IPS-15b (cell line): ENCODE measurements around the gene HRC.
"Not testable (repeated sequence)": the region's sequence is repeated elsewhere in the genome, so short reads cannot be mapped to it uniquely, and the experiment has no call there.

Experiments
- H3K27me3 ChIP-seq: one replicate; pipeline ENCODE4 v1.6.1; 2013; ENCODE audit warnings: low read length; ENCODE audit not compliant: control insufficient read depth, insufficient read depth
- H3K36me3 ChIP-seq: one replicate; pipeline ENCODE4 v1.6.1; 2013; ENCODE audit warnings: low read length; ENCODE audit not compliant: control insufficient read depth, insufficient read depth
- H3K4me1 ChIP-seq: one replicate; pipeline ENCODE4 v1.6.1; 2013; ENCODE audit warnings: mild to moderate bottlenecking, low read length; ENCODE audit not compliant: control insufficient read depth, insufficient read depth
- H3K4me3 ChIP-seq: one replicate; pipeline ENCODE4 v1.5.1; 2013; ENCODE audit warnings: low read depth, low read length
- H3K9ac ChIP-seq: one replicate; pipeline ENCODE4 v1.6.1; 2013; ENCODE audit warnings: low read depth, mild to moderate bottlenecking, low read length
- H3K9me3 ChIP-seq: one replicate; pipeline ENCODE4 v1.6.1; 2013; ENCODE audit warnings: mild to moderate bottlenecking, low read length; ENCODE audit not compliant: control insufficient read depth, insufficient read depth

The HRC gene

DNA sequence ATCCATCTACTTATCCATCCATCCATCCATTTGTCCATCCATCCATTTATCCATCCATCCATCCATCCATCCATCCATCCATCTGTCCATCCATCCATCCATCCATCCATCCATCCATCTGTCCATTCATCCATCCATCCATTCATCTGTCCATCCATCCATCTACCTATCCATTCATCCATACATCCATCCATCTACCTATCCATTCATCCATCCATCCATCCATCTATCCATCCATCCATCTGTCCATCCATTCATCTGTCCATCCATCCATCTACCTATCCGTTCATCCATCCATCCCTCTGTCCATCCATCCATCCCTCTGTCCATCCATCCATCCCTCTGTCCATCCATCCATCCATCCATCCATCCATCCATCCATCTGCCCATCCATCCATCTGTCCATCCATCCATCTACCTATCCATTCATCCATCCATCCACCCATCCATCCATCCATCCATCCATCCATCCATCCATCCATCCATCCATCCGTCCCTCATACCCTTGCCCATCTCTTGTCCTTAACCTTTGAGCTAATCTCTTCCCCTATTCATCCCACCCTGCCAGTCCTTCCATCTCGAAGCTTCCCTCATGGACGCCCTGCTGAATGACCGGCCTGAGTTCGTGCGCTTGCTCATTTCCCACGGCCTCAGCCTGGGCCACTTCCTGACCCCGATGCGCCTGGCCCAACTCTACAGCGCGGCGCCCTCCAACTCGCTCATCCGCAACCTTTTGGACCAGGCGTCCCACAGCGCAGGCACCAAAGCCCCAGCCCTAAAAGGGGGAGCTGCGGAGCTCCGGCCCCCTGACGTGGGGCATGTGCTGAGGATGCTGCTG is 27.0 kb upstream of the HRC start:
- not testable (repeated sequence) for H3K27me3 ChIP-seq, H3K4me1 ChIP-seq, H3K9ac ChIP-seq, H3K36me3 ChIP-seq, H3K4me3 ChIP-seq, H3K9me3 ChIP-seq

DNA sequence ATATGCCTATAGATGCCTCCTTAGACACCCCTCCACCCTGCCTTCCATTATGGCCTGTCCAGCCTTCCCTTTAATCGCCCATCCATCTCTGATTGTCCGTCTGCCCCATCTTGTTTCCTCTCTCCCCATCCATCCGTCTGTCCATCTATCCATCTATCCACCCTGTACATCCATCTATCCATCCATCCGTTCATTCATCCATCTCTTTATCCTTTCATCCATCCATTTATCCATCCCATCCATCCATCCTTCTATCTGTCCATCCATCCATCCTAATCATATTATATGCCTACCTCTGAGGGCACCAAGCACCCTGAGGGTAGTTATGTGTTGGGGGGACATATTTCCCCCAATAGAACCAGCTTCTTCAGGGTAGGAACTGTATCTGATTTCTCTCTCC is 25.5 kb upstream of the HRC start:
- Histone ChIP-seq H3K9me3 (no peaks in the 10 kb centered on the region), H3K36me3 (no peaks in the 10 kb centered on the region), H3K4me3 (no peak overlapping the region), H3K9ac (no peak overlapping the region), H3K27me3 (no peaks in the 10 kb centered on the region), H3K4me1 (peaks cover 2% of the 10 kb centered on the region)

DNA sequence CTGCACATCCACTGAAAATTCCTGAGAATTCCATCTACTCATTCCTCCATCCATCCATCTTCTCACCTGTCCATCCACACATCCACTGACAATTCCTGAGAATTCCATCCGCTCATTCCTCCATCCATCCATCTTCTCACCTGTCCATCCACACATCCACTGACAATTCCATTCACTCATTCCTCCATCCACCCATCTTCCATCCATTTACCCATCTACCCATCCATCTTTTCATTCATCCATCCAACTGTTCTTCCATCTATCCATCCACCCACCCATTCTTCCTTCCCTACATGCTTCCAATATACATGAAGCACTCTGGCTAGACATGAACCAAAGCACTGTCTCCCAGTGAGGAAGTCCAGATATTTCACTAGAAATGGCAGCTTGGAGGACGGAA is 18.0 kb upstream of the HRC start:
- Histone ChIP-seq H3K9ac (no peak overlapping the region), H3K36me3 (no peaks in the 10 kb centered on the region), H3K9me3 (no peaks in the 10 kb centered on the region), H3K4me3 (no peak overlapping the region), H3K27me3 (no peaks in the 10 kb centered on the region), H3K4me1 (no peaks in the 10 kb centered on the region)

DNA sequence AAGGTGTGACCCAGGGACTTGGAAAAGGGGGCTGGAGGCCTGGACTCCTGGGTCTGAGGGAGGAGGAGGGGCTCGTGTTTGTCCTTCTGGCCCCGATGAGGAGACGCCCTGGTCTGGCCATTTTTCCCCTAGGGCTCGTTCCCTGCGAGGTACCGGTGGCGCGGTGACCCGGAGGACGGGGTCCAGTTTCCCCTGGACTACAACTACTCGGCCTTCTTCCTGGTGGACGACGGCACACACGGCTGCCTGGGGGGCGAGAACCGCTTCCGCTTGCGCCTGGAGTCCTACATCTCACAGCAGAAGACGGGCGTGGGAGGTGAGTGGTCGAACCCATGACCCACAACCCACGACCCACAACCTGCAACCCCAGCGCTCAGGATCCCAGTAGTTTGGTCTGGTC is 13.2 kb upstream of the HRC start:
- H3K27me3 ChIP-seq: no peaks in the 10 kb centered on the region
- H3K4me3 ChIP-seq: no peak overlapping the region
- no peaks in the 10 kb centered on the region for H3K9me3 ChIP-seq
- no peak overlapping the region for H3K9ac ChIP-seq
- no peaks in the 10 kb centered on the region for H3K4me1 ChIP-seq
- no peaks in the 10 kb centered on the region for H3K36me3 ChIP-seq

DNA sequence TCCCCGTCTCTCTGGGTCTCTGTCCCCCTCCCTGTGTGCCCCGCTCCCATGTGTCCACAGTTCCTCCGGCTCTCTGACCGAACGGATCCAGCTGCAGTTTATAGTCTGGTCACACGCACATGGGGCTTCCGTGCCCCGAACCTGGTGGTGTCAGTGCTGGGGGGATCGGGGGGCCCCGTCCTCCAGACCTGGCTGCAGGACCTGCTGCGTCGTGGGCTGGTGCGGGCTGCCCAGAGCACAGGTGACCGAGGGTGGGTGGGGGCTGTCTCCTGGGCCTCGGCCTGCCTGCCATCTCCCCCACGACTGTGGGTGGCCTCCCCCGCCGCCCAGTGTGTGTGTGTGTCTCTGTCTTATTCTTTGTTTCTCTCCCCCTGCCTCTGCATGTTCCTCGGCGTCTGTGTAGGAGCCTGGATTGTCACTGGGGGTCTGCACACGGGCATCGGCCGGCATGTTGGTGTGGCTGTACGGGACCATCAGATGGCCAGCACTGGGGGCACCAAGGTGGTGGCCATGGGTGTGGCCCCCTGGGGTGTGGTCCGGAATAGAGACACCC is 12.7 kb upstream of the HRC start:
- no peaks in the 10 kb centered on the region for H3K36me3 ChIP-seq
- H3K9ac ChIP-seq: no peak overlapping the region
- H3K4me3 ChIP-seq: no peak overlapping the region
- H3K27me3 ChIP-seq: no peaks in the 10 kb centered on the region
- no peaks in the 10 kb centered on the region for H3K4me1 ChIP-seq
- no peaks in the 10 kb centered on the region for H3K9me3 ChIP-seq

DNA sequence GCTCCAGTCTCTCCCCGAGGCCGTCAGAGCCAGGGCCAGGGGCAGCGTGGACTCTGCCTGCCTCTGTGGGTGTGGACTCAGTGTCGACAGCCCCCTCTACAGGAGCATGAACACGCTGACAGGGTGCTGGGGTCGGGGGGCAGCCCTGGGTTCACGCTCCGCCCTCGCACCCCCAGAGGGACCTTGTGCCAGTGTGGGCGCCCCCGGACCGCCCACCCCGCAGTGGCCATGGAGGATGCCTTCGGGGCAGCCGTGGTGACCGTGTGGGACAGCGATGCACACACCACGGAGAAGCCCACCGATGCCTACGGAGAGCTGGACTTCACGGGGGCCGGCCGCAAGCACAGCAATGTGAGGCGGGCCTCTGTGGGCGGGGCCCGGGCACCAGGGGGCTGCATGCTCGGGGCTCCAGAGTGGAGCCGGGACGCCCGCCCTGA is 10.7 kb upstream of the HRC start:
- H3K4me3 ChIP-seq: no peak overlapping the region
- H3K9ac ChIP-seq: no peak overlapping the region
- H3K4me1 ChIP-seq: no peaks in the 10 kb centered on the region
- no peaks in the 10 kb centered on the region for H3K9me3 ChIP-seq
- peaks cover 2% of the 10 kb centered on the region for H3K36me3 ChIP-seq
- H3K27me3 ChIP-seq: no peaks in the 10 kb centered on the region

DNA sequence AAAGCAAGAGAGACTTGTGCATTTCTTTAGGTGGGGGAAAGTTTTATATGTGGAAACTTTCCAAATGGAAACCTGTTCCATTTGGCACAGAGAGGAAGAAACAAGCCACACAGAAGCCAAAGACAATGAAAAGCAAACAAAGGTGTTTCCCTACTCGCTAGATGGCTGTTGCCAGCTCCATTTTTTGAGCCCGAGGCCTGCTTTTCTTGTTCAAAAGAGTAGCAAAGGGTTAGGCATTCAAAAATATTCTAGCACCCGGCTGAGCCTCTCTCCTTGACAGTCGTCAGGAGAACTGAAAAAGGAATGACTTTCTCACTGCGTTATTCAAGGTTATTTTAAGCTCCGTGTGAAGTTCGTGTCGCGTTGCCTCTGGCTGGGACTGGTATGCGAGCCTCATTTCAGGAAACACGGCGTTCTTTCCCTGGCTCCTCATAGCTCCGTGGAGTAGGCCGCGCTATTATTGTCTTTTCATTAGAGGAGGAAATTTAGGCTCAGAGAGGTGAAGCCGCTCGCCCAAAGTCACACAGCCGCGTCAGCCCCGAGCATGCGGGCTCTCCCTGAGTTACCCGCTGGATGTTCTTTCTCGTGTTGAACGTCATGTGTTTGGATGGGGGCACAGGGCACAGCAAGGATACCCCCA is 10.0 kb upstream of the HRC start:
- Histone ChIP-seq H3K27me3 (no peaks in the 10 kb centered on the region), H3K9ac (no peak overlapping the region)

DNA sequence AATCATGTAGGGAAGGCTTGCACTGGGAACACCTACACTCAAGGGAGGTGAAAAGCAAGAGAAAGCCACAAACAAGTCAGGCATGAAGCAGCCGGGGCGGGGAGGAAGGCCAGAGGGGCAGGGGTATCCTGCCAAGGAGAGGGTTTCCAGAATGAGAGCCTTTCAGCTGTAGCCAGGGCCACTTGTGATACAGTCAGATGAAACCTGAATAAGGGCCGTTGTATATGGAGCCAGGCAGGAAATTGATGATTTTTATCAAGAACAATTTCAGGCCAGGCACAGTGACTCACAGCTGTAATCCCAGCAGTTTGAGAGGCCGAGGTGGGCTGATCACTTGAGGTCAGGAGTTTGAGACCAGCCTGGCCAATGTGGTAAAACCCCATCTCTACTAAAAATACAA is 6.8 kb upstream of the HRC start:
- Histone ChIP-seq H3K9me3 (no peaks in the 10 kb centered on the region), H3K27me3 (peaks cover 2% of the 10 kb centered on the region), H3K9ac (no peak overlapping the region), H3K4me3 (no peak overlapping the region), H3K4me1 (no peaks in the 10 kb centered on the region), H3K36me3 (peaks cover 2% of the 10 kb centered on the region)

More for the DNA sequence above, 10.0 kb upstream of the HRC start:
- Histone ChIP-seq H3K4me3 (no peak overlapping the region), H3K36me3 (peaks cover 2% of the 10 kb centered on the region), H3K9me3 (no peaks in the 10 kb centered on the region), H3K4me1 (no peaks in the 10 kb centered on the region)

DNA sequence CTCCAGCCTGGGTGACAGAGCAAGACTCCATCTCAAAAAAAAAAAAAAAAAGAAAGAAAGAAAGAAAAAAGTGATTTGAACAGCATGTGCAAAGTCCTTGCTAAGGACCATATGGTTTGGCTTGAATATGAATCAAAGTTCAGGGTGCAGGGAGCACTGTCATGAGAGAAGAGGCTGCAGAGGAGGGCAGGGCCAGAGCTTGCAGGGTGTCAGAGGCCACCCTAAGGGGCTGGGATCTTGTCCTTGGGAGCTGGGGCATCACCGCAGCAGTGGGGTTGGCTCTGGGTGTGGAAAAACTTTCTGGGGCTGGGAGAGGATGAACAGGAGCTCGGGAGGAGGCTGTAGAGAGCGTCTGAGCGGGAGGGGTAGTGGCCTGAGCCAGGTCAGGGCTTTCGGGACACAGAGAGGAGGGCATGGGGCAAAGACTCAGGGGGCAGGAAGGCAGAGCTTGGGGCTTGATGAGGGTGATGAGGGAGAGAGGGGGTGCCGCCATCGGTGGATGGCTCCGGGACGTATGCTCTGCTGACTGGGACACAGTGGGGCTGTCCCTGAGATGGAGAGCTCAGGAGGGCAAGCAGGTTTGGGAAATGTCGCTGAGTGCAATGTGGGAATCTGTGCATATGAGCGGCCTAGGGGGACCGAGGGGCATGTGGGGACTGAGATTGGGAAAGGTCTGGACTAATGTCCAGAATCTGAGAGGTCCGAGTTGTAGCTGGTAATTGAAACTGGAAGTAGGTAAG is 5.4 kb upstream of the HRC start:
- peaks cover 5% of the 10 kb centered on the region for H3K4me1 ChIP-seq
- H3K9me3 ChIP-seq: no peaks in the 10 kb centered on the region
- no peak overlapping the region for H3K4me3 ChIP-seq
- H3K36me3 ChIP-seq: peaks cover 2% of the 10 kb centered on the region
- peaks cover 6% of the 10 kb centered on the region for H3K27me3 ChIP-seq
- no peak overlapping the region for H3K9ac ChIP-seq

DNA sequence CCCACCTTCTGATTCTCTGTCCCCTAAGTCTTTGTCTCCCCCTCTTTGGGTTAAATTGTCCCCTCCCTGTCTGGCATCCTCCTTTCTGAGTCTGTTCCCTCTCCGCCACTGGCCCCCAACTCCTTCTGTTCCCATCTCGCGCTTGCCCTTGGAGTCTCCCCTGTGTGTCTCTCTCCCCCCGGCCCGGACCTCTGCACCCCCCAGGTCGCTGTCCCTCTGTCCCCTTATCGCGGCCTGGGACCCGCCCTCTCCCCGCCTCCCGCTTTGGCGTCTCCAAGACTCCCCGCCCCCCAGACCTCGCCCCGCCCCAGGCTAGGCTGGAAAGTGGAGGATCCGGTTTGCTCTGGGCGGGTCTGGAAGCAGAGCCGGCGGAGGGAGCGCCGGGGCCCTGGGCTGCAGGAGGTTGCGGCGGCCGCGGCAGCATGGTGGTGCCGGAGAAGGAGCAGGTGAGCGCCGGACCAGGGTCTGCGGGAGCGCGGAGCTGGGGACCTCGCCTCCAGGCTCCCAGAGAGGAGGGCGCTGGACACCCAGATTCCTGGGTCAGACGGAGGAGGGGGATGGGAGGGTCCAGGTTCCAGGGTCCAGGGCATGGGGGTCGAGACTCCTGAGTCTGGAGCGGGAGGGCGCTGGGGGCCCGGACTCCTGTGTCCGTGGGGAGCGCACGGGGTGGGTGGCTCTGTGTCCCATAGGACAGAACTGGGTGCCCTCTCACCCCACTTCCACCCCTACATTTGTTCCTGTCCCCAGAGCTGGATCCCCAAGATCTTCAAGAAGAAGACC is 2.4 kb upstream of the HRC start, which contains the start of gene TRPM4:
Gene TRPM4 (plus strand): TSS at position 348 of the 780 bp plus-strand sequence. CDS start 75 bp downstream, at position 423.
- Histone ChIP-seq H3K36me3 (peaks cover 2% of the 10 kb centered on the region), H3K9ac (peak within 1 kb of the TSS; percentile 65), H3K4me3 (peak within 1 kb of the TSS; percentile 84), H3K27me3 (peaks cover 27% of the 10 kb centered on the region), H3K9me3 (no peaks in the 10 kb centered on the region), H3K4me1 (peaks cover 11% of the 10 kb centered on the region)

DNA sequence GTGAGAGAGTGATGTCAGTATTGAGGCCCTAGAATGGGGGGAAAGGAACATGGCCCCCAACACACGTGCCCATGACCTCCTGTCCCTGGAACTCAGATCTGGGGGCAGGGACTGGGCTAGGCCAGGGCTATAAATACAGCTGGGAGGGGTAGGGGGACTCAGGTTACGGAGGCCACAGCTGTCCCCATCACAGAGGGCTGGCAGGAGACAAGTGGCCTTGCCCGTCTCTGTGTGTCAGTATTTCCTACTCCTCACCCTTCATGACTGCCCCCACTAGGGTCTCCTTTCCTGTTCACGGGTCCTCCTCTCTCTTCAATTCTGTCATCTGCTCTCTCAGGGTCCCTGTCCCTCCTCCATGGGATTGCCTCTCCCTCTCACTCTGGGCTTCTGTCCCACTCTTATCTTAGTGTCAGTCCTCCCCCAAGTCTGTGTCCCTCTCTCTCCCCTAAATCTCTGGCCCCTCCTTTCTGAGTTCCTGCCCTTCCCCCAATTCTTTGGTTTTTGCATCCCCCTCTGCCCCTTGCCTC is 687 bp upstream of the HRC start:
- Histone ChIP-seq H3K4me3 (peak overlapping the region; percentile 35), H3K4me1 (peaks cover 15% of the 10 kb centered on the region), H3K36me3 (no peaks in the 10 kb centered on the region), H3K9me3 (no peaks in the 10 kb centered on the region), H3K27me3 (peaks cover 27% of the 10 kb centered on the region), H3K9ac (no peak overlapping the region)
